ENCODE results near the gene SRGAP1. TPM values are rescaled to one million over a fixed set of nuclear protein-coding genes. Genes with fewer than 3 reads are reported as not detected.
"Not testable (repeated sequence)": the region's sequence is repeated elsewhere in the genome, so short reads cannot be mapped to it uniquely, and the experiment has no call there.

The SRGAP1 gene
- total RNA-seq, 1 donor from 2014 or later = 1.3 TPM

DNA sequence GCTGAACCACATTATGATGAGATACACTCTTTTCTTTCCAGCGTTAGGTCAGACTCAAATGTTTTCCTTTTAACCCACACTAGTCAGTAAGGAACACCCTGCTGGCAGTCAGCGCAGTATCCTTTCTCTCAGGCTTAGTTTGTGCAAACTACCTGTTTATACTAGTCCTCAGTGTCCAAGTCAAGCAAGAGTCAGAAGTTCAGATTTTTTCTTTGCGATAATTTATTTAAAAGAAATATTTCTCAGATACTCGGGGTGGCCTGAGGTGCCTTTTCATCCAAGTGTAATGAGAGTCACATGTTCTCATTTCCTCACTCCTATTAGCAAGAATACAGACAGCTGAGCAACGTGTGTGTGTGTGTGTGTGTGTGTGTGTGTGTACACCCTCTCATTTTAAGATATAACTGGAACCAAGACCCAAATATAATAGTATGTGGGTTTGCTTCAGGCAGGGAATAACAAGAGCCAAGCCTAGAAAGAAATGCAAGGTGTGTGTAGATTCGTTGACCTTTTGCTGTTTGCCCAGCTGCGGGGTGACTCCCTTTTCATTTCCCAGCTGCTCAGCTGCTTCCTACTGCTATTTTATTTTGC is 194.9 kb downstream of the SRGAP1 start:
- peak; percentile 61 to 79 for DNase-seq (ENCODE audit: low read depth in 2 of 2)

DNA sequence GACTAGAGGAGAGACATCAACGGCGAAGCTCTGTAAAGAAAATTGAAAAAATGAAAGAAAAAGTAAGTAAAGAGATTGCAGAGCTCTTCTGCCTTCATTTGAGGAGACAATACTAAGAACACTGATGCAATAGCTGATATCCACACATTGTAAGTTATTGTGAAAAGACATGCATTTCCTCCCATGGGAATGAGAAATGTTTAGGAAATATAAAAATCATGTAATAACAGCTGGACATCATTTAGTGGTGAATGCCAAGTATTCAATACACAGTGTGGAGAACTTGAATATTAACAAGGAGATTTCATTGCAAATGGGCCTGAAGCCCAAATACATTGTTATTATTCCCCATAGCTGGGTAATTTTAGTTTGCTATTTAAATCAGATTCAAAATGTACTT is 198.4 kb downstream of the SRGAP1 start:
- peak; percentile 3 to 36 for DNase-seq (ENCODE audit: low read depth in 2 of 2)

DNA sequence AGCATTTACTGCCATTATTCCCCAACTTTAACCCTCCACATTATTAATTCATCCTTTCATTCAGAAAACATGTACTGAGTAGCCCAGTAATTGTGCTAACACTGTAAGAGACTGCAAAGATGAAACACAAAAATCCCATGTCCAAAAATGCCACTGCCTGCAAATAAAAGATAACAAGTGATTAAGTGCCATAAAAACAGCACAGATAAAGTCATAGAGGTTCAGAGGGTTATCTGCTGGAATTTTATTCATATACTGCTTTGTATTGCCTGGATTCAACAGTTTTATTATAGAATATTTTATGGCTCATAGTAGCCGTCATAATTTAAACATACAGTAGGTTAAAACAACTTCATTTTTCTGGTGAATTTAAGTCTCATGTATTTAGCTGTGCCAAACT is 199.7 kb downstream of the SRGAP1 start:
- DNase-seq (ENCODE audit: low read depth in 2 of 2) = no peak

DNA sequence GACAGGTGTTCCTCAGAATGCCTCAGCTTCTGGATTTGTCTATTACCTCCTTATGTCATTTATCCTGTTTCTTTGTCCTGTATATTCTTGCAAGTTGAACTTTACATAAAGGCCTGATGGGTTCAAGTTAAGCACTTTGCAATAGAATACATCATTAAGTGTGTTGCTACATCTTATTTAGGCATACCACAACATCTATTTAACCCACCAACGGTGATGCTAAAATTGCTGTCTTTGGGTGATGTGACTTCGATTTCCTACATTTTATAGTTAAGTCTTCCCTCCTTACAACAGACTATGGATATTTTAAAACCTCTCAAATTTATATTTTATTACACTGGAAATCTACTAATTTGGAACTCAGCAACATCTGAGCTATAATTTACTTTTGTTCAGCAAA is 206.6 kb downstream of the SRGAP1 start:
- no peak for DNase-seq (ENCODE audit: low read depth in 2 of 2)

DNA sequence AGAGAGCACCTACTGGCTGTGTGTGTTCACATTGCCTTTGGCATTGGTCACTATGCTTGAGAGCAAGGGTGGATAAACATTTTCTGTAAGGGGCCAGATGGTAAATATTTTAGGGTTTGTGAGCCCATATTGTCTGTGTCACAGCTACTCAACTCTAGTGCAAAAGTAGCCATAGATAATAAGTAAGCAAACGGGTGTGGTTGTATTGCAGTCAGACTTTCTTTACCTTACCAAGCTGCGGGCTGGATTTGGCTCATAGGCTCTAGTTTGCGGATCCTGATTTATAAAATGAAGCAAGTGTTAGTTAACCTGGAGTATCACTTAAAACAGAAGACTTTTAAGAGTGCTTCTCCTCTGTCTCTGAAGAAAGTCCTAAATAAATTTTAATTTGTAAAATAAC is 208.6 kb downstream of the SRGAP1 start:
- DNase-seq (ENCODE audit: low read depth in 2 of 2) = no peak

DNA sequence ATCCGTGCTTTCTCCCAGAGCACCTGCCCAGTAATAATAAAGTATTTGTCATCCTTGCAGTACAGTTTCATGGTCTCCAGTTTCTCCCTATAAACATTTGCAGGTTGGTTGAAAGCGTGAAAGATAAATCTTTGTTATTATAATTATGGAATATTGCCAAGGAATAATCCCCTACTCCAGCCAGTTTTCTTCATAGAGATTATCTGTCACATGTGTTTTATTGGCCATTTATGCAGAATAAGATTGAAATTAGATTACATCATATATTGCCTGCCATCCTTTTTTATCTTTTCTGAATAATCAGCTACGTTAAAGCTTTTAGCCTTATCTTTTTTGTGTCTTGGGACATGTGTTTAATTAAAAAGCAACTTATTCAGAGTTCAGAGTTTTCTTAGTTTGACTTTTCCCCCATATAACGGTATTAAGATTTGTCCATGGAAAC is 209.6 kb downstream of the SRGAP1 start:
- no peak for DNase-seq (ENCODE audit: low read depth in 2 of 2)

DNA sequence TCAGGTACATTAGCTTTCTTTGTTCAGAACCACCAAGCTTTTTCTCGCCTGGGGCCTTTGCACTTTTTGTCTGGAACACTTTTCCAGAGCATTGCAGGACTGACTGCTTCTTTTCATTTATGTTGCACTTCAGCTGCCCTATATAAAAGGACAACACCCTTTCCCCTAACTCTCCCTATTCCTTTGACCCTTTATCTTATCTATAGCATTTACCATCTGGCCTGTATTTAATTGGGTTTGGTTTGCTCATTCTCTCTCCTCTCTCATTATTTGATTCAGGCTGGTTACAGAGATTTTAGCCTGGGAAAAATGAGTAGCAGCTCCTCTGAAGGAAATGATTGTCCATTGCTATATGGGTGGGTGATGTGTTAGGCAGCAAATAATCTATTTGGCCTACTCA is 212.2 kb downstream of the SRGAP1 start:
- no peak for DNase-seq (ENCODE audit: low read depth in 2 of 2)

DNA sequence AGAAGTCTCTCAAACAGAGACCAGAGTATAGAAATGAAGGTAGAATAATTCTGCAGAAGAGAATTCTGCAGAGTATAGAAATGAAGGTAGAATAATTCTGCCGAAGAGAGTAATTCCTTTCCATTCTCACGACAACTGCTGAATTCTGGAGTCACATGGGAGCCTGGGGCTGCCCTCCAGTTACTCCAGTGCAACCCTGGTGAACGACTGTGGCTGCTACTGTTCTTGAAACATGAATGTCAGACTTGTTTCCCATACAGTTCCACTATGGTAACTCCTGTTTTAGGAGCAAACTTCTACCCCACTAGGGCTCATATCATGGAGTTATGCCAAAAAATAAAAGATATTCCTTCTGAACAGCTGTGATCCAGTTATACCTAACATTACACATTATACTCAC is 213.2 kb downstream of the SRGAP1 start:
- DNase-seq (ENCODE audit: low read depth in 2 of 2) = no peak

DNA sequence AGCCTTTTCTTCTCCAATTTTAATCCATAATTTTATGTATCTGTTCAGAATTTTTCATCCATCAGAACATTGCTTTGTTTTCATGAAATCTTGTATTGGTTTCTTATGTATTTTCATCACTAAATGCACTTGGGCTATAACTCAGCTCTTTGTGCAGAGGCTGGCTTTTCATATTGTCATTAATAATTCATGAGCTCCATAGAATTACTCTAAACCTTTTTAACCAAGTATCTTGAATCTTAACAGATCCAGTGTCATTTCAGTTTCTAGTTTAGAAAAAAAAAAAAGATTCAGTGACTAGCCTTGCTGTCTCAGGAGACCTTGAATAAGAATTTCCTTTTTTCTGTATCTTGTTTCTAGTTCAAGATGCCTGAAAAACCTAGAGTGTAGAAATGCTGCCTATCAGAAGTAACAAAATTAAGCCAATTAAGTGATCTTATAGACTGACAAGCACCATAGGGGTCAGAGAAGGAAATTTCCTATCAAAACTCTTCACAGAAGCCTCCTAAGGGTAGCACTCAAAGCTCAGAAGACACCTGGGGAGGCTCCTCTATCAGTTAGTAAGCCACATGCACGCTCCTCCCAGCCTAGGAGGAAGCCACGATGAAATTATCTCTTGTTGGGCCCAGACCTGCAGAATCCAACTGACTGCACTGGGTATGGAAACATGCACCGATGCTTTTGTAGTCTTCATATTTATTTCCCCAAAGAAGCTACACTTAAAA is 214.2 kb downstream of the SRGAP1 start:
- no peak for DNase-seq (ENCODE audit: low read depth in 2 of 2)

DNA sequence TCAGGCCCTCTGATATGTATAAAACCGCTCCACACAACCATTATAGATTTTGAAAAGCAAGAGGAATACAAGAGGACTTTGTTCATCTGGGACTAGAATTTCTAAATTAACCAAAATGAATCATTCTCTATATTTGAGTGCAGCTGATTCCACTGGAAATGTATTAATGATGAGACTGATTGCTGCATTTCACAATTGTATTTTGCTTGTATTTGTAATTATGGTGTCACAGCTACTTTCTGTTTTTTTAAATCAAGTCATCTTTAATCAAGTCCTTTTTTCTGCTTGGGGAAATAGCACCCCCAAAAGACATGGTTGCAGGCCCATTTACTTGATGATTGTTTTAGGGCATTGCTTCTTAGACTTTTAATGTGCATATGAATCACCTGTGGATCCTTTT is 215.2 kb downstream of the SRGAP1 start:
- DNase-seq (ENCODE audit: low read depth in 2 of 2) = no peak

DNA sequence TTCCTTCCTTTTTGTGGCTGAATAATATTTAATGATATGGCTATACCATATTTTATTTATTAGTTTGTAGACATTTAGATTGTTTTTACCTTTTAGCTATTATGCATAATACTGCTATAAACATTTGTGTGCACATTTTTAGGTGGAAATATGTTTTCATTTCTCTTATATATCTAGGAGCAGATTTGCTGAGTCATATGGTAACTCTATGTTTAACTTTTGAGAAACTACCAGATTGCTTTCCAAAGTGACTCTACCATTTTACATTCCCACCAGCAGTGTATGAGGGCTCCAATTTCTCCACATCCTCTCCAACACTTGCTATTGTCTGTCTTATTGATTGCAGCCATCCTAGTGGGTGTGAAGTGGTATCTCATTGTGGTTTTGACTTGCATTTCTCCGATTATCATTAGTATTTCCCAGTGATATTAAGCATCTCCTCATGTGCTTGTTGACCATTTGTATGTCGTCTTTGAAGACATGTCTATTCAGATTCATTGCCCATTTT is 217.4 kb downstream of the SRGAP1 start:
- no peak for DNase-seq (ENCODE audit: low read depth in 2 of 2)

DNA sequence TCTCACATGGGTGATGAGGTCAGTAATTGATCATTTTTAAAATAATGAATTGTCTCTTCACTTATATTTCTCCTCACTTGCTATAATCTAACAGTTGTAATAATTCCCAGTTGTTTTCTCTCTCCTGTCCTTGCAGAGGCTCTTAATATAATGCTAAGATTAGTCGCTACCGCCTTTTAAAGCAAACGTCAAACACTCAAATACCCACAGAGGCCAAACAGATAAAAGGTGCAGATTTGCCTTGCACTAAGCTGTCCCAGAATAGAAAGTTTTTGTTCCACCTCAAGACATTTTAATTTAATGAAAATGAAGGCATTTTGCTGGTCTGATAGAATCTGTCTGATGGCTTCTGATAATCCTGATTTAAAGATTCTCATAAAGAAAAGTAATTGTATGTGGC is 218.6 kb downstream of the SRGAP1 start:
- DNase-seq (ENCODE audit: low read depth in 2 of 2) = no peak

DNA sequence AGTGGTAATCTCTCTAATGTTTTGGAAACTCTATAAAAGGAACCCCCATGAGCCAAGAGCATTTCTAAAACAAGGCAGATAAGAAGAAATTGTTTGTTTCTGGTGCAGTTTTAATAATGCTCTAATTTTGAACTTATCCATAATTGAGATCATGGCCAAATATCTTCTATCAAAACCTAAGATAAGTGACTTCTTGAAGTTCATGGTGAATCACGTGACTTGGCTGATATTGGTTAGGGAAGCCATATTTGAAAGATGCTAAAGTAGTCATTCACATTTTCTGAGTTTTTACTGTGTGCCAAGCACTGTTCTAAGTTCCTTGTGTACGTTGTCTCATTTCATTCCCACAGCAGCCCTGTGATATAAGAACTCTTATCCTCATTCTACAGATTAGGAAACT is 219.7 kb downstream of the SRGAP1 start:
- no peak for DNase-seq (ENCODE audit: low read depth in 2 of 2)

DNA sequence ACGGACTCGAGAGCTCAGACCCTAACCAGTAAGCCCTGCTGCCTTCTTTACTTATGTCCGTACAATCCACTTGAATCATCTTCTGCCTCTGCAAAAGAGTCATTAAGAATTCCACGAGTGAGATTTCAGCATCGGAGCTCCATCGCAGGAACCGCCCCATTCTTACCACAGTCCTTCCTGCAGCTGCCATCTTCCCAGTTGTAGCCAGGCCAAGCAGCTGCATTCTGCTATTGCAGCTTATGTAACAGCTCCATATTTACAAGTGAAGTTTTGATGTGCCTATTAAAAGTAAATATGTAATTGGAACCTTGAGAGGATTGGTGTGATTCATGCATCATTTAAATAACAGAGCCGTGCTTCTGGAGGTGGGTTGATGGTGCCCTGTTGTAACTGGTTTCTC is 220.2 kb downstream of the SRGAP1 start:
- DNase-seq (ENCODE audit: low read depth in 2 of 2) = no peak

DNA sequence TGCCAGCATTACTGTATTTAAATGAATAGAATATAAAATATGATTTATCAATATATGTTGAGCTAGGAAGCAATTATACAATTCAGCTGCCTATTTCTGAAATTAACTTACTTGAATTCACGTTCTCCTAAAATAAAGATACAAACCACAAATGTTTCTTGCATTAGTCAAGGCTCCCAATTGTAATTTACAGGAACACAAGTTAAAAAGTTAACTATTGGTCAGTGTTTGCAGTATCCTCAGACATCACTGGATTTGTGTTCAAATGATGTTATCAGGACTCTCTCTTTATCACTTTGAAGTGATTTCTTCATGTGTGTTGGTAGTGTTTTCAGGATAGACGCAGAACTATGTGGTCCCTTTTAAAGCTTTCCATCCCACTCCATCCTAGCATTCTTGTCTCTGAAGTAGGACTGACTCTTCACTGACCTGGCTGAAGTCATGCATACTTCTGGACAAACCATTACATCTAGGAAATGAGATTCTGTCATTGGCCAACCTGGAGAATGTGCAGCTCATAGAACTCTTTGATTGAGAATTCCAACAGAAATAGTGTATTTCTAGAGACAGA is 221.5 kb downstream of the SRGAP1 start:
- DNase-seq (ENCODE audit: low read depth in 2 of 2) = no peak

DNA sequence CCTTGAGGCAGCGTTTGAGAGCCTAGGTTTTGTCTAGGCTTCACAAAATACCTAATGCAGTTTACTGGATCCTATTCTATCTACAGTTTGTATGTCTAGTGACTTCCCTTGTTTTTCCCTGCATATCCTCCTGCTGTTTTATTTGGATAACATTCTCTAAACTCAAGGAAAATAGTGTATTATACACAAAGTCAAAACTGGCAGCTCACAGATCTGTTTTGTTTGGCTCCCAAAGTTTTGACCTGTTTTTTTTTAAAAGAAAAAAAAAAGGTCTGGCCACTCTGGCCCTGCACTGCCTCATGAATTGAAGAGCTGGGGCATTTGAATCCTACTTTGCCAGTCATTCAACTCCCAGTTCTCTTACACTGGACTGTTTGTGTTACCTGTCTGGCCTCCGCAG is 222.3 kb downstream of the SRGAP1 start:
- peak; percentile 44 to 48 for DNase-seq (ENCODE audit: low read depth in 2 of 2)

DNA sequence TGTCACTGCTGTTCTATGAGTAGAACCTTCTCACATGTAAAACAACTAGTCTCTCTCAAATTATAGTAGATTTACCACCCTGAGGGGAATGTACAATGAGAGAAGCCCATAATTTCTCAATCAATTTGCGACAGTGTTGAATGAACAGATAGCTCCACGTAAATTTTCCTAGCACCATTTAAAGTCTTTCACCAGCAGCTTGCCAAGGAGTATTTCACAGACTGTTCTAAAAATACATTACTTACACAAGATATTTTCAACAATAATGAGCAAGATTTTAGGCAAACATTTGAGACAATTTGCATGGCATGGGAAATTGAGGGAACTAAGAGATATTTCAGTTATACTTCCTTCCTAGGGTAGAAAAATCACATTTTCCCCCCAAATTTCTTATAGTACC is 226.0 kb downstream of the SRGAP1 start:
- DNase-seq (ENCODE audit: low read depth in 2 of 2) = no peak

DNA sequence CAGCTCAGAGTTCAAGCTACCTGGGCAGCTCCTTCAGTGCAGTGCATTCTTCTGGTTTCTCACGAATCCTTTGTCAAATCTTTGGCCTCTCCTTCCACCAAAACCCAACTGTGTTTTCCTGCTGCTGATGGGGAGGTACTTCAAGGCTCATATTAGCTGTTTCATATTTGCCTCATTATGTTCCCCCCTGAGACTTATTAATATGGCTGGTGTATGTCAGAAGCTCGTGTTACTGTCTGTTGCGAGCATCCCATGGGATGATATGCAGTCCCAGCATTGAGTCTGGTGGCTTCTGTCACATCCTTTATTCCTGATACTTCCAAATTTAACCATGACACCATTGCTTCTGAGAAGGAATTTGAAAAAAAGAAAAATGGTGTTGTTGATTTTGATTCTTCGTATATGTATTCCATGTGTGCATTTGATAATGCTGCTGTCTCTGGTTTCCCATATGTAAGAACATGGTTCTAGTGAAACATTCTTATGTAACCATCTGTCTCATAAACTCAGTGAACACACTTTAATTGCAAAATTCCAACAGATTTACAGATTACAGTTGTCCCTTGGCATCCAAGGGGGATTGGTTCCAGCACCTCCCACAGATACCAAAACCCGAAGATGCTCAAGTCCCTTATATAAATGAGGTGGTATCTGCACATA is 228.5 kb downstream of the SRGAP1 start:
- no peak for DNase-seq (ENCODE audit: low read depth in 2 of 2)

DNA sequence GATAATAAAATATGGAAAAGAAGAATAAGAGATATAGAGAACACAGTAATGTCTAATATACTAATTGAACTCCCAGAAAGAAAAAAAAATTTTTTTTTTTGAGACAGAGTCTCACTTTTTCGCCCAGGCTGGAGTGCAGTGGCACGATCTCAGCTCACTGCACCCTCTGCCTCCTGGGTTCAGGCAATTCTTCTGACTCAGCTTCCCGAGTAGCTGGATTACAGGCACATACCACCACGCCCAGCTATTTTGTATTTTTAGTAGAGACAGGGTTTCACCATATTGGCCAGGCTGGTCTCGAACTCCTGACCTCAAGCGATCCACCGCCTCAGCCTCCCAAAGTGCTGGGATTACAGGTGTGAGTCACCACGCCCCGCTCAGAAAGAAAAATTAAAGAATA is 232.1 kb downstream of the SRGAP1 start:
- not testable (repeated sequence) for DNase-seq (ENCODE audit: low read depth in 2 of 2)

DNA sequence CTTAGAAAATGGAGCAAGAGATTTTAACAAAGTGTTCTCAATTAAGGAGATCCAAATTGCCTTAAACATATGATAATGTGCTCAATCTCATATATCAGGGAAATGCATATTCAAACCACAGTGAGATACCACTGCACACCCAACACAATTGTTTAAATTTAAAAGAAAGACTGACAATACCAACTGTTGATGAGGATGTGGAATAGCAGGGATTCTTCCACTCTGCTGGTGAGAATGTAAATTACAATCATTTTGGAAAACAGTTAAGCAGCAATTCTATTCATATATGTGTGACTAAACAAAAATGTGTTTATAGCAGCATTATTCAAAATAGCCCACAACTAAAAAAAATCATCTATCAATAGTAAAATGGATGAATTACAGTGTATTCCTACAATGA is 233.4 kb downstream of the SRGAP1 start:
- peak in 1 of 2 donors; percentile 13 for DNase-seq (ENCODE audit: low read depth in 2 of 2)

DNA sequence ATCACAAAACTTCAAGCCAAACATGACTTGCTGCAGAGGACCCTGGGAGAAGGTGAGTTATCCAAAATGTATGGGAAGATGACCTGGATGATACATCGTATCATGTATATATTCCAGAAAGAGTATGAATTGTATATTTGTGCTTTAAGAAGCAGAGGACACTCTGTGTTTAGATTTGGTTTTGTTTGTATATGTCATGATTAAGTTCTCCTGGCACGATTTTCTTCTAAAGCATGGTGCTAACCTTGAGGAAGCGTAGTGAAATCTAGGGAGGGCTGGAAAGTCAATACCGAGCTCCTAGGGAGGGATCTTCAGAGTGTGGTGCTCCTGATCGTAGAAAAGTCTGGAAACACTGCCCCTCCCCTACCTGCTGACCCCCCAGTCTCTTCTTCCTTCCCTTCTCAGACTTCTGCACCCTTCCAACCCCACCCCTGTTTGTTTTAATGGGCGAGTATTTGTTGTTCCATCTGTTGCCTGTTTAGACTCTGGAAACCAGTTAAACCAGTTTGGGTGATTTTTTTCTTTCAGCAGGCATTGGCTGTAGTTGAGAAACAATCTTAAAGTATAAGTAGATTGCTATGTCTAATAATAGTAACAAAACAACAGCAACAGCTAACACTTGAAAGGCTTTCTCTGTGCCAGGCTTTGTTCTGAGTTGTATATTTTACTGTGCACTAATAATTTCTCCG is 236.0 kb downstream of the SRGAP1 start:
- DNase-seq (ENCODE audit: low read depth in 2 of 2) = no peak

DNA sequence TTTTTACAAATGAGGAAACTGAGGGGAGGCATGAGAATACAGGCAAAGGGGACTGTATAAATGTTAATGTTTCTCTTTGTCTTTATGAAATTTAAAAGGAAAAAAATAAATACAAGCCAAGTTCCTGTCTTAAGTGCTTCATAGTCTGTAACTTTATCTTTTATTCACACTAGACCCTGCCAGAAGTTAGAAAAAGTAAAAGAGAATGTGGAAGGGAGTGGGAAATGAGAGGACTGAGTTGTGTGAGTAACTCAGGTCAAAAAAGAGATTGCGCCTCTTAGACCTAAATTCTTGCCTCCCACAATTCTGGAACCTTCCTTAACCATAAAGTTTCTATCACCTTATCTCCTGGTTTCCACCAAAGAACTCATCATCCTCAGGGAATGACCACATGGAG is 236.5 kb downstream of the SRGAP1 start:
- no peak for DNase-seq (ENCODE audit: low read depth in 2 of 2)

Data from dermis microvascular lymphatic vessel endothelial cell (primary cell).